HG02852 (cell line): ENCODE measurements around the gene RAF1.

Experiments used
- ATAC-seq: cut with Tn5 transposase; IDR thresholded peaks from one replicate; pipeline ENCODE4 v1.9.1; 2021; ENCODE audit warnings: mild to moderate bottlenecking, moderate library complexity; ENCODE audit not compliant: unreplicated experiment

RAF1 gene

DNA sequence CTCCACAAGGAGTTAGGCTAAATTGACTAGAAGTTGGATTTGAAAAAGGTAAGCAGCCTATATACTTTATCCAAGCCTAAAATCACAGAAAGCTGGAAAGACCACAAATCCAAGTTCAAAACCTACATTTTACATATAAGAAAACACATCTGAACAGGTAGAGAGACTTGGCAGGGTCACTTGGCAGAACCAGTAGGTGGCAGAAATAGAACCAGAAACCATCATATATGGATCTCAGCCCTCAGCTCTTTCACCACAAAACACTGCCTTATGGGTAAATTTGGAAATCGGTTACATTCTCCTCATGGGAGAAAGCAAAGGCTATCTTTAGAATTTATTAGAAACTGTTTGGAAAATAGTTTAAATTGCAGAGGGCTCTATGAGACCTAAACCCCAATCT lies 62.8 kb downstream of the RAF1 start:
- no peak for ATAC-seq

DNA sequence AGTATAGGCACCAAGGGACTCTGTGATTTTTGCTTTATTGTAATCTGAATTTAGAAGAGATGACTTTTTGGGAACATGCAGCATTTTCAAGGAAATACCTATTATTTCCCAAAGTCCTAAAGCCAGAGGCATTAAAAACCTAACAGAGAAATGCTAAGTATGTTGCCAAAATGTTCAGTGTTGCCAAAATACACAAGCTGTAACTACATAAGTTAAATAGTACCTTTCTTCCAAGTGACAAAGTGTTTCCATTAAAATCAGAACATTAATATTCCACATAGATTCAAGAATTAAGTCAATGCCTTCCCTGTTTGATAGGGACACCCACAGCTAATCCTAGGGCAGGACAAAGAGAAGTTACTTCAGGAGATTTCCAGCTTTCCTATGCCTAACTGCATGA lies 65.0 kb downstream of the RAF1 start:
- ATAC-seq: no peak

DNA sequence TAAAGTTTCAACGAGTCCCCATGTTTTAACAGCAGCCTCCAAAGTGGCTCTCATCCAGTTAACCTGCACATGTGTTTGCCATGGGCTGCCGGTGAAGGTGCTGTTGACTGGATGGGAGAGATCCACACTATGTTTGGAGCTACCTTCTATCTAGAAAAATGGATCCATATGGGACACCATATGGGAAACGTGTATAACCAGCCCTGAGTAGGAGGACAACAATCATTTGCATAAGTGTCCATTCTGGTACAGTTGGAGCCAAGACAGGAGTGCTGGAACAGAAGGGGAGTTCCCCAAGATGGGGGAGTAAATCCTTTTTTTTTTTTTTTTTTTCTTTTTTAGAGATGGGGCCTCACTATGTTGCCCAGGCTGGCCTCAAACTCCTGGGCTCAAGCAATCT lies 70.4 kb downstream of the RAF1 start:
- no peak for ATAC-seq

DNA sequence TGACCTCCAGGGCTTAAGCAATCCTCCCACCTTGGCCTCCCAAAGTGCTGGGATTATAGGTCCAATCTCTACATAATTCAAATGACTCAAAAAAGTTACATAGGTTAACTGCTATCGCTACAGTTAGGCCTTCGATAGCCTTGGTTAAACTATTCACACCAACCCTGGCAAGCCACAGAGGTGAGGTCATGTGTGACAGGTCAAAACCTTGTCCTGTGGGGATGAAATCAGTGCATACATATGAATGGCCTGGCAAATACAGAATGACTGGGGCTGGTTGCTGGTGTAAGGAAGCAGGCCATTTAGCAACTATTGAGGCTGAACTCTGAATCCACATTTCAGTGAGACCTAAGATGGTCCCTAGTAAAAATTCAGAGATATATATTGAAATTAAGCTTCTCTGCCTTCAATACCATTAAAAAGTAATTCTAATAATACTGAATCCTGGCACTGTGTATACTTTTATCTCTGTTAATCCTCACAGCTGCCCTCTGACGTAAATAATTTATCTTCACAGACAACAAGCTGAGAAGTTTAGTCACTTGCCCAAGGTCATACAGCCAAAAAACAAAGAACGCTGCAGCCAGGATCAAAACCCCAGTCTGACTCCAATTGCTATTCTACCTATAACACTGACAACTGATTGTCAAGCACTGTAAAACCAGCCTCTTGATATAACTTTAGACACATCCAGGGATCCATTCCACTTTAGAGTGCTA lies 71.8 kb downstream of the RAF1 start:
- ATAC-seq: no peak

DNA sequence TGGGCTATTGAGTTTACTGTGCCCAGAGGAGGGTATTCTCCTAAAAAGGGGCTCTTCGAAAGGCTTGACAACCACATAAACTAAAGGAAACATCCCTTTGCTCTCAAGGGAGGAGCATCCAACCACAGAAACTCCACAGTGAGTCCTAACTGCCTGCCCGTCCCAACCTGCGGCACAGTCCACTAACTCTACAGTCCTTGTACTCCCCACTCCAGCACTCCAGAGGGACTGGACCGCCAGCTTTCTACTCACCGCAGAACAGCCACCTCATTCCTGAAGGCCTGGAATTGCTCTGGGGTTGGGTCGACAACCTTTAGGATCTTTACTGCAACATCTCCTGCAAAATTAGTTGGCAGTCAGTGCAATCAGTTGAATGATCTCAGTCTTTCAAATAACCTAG lies 72.5 kb downstream of the RAF1 start:
- no peak for ATAC-seq

DNA sequence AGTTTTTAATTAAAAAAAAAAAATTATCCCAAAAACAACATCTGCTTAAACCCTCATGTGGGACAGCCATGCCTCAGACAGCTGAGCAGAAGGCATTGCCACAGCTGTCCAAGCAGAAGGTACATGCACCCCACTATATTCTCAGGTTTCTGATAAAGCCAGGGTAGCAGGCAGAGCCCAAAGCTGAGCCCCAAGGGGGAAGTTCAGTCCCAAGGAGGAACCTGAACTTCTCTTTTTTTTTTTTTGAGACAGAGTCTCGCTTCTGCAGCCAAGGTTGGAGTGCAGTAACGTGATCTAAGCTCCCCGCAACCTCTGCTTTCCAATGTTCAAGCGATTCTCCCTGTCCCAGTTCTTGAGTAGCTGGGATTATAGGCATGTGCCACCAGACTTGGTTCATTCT lies 73.8 kb downstream of the RAF1 start:
- ATAC-seq: no peak

DNA sequence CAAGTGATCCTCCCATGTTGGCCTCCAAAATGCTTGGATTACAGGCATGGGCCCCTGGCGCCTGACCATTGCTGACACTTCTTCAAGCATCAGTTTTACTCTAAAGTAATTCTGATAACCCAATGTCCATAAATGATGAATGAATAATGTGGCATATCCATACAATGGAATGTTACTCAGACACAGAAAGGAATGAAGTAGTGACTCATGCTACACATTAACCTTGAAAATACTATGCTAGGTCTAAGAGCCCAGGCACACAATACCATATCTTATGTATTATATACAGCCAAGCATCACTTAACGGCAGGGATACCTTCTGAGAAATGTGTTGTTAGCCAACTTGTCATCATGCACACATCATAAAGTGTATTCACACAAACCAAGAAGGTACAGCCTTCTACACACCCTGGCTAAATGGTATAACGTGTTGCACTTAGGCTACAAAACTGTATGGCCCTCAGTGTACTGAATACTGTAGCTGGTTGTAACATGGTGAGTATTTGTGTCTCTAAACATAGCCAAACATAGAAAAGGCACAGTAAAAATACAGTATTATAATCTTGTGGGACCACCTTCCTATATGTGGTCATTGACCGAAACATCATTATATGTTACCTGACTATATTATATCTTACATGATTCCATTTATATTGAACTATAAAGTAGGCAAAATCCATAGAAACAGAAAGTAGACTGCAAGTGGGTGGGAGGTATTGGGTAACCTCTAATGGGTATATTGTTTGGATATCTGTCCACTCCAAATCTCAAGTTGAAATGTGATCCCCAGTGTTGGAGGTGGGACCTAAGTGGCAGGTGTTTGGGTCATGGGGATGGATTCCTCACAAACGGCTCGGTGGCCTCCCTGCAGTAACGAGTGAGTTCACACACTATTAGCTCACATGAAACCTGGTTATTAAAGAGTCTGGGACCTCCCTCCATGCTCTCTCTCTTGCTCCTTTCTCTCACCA lies 75.6 kb downstream of the RAF1 start:
- ATAC-seq: no peak

DNA sequence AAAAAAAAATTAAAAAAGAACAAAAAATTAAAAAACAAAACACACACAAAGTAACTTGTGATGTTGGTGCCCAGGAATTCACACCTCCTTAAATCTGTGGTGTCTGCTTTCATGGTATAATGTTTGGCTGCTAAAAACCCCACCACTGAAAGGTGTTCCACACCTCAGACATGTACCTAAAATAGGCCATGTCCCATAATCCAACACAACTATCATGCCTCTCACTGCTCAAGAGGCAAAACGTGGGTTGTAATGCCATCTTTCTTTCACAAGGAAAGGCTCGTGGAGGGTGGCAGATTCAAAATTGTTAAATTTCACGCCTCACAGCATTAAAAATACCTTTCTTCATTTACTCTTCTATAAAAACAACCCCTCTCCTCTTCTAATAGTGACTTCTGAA lies 77.5 kb downstream of the RAF1 start:
- ATAC-seq: no peak

DNA sequence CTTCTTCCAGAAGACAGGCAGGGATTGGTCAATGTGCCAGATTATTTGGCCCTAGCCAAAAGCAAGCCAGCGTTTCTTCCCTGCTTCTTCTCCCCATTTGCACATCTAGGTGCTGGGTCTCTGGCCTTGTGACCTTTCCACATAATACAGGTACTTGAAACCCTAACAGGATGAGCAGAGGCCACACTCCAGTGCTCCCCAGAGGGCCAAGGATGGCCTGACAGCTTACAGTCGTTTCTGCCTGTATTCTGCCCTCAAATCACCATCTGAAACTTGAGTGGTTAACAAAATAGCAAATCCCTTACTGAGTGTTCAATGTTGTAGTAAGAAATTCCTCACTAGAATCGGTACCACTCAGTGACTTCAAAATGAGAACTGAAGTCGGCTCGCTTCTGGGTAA lies 77.9 kb downstream of the RAF1 start:
- ATAC-seq: peak; percentile 60

DNA sequence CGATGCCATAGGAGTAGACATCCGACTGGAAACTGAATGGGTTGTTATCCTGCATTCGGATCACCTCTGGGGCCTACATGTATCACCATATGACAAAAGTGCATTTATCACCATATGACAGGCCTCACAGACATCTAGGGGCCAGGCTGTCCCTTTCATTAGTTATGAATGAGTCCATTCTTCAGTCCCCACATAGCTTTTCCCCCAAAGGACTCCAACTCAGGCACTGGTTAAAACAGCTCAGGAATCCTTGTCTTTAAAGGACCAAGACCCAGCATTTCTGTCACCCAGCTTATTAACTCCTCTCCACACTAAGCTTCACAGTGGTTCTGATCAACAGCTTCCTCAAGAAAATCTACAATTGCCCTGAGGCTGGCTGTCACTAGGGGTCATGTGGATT lies 78.7 kb downstream of the RAF1 start:
- no peak for ATAC-seq

DNA sequence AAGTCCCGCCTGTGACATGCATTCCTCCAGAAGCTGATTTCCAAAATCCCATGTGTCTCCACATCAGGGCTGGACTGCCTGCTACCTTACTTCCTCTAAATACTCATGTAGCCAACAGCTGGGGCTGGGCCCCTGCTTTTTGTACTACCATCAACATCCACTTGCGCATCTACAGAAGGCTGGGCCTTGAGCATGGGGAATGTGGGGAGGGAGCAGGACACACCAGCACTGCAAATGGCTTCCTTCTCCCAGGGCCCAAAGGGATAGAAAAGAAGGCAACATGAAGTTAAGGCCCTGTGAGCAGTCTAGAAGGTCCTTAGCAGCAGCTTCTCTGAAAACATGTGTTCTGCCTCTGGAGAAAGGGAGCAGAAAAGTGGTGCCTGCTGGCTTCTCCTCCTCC lies 79.8 kb downstream of the RAF1 start:
- no peak for ATAC-seq

DNA sequence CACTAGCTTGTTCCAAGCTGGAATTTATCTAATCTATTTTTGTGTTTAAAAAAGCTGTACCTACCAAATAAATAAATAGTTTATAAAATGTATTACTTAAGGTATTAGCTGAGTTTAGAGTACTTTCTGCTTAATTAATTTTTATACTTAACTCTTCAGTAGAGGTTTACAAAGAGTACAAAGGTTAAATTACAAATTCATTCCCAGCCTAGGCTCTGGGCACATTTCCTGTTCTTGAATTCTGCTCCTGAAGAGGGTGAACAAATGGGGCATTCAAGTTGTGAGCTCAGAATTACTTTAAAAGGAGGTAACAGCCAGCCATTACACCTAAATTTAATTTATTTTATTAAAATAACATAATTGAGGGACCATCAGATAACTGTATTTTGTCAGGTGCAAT lies 80.6 kb downstream of the RAF1 start:
- ATAC-seq: no peak

DNA sequence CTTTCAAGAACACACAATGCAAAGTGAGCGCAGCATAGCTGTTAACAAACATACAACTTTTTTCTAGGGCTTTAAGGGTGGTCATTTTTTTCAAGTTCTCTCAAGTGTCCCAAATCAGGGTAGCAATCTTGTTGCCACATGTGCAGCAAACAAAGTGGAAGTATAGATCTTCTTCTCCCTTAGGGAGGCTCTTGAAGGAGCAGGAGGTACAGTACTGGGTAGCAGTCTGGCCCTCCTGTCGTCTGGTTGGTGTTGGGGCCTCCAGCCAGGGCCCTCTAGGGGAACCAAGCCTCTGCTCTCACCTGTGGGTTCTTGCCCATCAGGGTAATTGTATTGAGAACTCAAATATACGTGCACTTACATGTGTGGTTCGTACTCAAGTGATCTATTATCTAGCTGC lies 81.2 kb downstream of the RAF1 start:
- ATAC-seq: no peak

DNA sequence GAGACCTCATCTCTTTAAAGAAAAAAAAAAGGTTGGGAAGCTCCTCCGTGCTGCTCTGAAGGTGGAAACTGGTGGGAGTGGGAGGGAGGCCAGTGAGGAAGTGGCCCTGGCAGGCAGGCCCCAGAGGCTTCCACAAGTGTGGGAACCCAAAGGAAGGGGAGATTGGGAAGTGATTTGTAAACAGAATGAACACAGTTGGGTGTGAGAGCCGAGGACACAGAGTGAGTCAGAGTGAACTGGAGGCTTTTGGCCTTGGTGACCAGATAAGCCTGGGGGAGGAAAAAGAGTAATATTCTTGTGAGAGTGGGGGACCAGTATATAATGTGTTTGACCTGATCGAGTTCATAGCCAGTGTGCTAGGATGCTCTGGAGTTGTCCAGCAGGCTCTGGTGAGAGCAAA lies 84.0 kb downstream of the RAF1 start:
- ATAC-seq: no peak

DNA sequence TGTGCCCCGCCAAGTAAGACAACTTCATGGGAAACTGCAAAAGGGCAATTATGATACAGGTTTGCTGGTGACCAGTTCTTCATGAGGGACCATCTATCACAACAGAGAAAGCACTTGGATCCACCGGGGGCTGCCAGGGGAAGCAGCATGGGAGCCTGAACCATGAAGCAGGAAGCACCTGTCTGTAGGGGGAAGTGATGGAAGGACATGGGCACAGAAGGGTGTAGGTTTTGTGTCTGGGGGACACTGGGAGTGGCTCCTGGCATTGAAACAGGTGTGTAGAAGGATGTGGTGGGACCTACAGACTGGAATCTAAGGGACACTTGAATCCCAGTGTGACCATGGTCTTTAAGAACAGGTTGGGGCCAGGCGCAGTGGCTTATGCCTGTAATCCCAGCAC lies 84.5 kb downstream of the RAF1 start:
- ATAC-seq: no peak

DNA sequence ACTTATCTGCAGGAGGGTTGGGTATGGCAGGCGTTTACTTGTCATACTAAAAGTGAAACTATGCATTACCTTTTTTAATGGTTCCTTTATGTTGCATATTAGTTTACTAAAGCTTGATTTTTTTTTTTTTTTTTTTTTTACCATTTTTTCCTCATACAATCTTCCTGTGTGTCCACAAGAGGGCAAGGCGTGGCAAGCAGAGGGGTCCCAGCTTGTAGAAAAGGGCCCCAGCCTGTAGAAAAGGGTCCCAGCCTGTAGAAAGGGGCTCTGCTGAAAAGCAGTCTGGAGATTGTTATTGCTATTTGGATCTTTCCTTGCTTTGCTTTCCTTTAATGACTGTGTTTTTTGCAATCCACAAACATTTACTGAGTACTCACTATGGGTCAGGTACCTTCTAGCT lies 85.2 kb downstream of the RAF1 start:
- ATAC-seq: no peak

DNA sequence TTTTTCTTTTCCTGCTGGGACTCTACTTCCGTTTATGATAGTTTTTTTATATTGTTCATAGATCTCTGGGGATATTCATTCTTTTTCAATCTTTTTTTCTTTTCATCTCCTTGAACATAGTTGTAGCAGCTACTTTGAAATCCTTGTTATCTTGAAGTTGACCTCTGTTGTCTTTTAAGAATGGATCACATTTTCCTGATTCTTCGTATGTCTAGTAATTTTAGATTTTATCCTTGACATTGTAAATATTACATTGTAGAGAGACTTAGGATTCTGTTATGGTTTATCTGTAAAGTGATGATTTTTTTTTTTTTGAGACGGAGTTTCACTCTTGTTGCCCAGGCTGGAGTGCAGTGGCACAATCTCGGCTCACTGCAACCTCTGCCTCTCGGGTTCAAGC lies 86.5 kb downstream of the RAF1 start:
- no peak for ATAC-seq

DNA sequence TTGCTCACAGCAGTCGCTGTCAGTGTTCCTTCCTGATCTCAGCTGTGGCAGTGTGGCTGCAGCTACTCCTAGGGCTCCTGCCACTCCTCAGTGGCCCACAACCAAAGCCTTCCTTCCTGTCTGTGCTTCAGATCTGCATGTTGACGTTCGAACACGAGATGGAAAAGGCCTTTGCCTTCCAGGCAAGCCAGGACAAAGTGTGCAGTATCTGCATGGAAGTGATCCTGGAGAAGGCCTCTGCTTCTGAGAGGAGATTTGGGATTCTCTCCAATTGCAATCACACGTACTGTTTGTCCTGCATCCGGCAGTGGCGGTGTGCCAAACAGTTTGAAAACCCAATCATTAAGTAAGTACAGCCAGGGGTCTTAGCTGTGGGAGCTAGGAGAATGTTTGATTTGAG lies 89.3 kb downstream of the RAF1 start:
- no peak for ATAC-seq

DNA sequence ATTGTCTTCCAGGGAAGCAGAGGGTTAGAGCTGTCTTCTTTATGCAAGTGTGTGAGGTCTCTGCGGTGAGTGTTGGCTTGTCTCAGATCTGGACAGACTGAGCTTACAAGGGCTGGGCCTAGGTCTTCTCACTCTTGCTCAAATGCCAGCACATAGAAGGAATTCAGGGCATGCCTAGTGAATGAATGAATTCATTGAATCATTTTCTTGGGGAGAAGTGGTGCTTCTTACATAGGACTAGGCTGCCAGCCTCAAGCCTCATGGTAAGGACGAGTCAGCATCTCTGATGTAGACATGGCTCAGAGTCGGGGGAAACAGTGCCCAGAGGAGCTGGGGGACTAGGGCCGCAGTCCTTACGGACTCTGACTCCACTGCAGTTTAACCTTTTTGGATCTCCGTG lies 89.8 kb downstream of the RAF1 start:
- no peak for ATAC-seq

DNA sequence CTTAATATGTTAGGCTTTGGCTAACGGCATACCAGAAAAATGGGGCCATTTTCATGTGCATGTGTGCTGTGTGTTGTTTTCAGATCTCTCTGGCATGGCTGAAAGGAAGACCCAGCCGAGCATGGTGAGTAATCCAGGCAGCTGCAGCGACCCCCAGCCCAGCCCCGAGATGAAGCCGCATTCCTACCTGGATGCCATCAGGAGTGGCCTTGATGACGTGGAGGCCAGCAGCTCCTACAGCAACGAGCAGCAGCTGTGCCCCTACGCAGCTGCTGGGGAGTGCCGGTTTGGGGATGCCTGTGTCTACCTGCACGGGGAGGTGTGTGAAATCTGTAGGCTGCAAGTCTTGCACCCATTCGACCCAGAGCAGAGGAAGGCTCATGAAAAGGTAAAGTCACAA lies 91.9 kb downstream of the RAF1 start:
- ATAC-seq: no peak

DNA sequence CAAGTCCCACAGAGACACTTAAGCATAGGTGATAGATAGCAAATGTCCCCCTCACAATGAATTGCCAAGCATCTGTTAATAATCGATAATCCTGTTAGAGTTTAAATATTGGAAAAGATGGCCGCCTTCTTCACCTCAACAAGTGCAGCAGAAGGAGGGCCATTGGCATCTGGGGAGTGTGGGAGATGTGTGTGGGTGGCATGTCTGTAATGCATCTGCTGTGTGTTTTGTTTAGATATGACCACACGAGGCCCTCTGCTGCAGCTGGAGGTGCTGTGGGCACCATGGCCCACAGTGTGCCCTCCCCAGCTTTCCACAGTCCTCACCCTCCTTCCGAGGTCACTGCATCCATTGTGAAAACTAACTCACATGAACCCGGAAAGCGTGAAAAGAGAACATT lies 94.1 kb downstream of the RAF1 start:
- ATAC-seq: no peak

DNA sequence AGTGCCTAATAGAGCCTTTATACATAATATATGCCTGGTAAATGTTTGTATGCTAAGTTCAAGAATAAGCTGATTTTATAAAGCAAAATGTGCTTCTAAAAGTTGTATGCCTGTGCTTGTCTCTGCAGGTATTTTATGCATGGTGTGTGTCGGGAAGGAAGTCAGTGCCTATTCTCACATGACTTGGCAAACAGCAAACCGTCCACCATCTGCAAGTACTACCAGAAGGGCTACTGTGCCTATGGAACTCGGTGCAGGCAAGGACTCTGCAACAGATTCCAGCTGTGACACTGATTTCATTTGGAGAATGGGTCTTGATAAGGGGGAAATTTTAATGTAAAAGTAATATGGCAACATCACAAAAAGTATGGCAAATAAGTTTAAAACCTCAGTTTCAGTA lies 95.2 kb downstream of the RAF1 start:
- no peak for ATAC-seq
